HS-27A (cell line): Measurements from ENCODE around the gene CDPF1.

Experiments
- DNase-seq: peaks from one replicate; pipeline ENCODE4 v3.0.0-alpha.2; 2012; ENCODE audit warnings: low read depth, missing footprints

Gene CDPF1

GRCh38 chr22:46256358-46256958 lies 6.4 kb upstream of the CDPF1 start:
- DNase-seq, result no peak

- no peak for DNase-seq
These were observed 1.8 kb upstream of the CDPF1 start for GRCh38 chr22:46251816-46252380.

- no peak for DNase-seq
These were observed 1.2 kb upstream of the CDPF1 start for GRCh38 chr22:46251266-46251665.

- no peak for DNase-seq
These were observed 661 bp upstream of the CDPF1 start for GRCh38 chr22:46250783-46251125.

GRCh38 chr22:46247443-46247975 lies 2.6 kb downstream of the CDPF1 start:
- no peak for DNase-seq

- no peak for DNase-seq
These were observed 3.9 kb downstream of the CDPF1 start for GRCh38 chr22:46246178-46246577.

GRCh38 chr22:46245511-46245910 lies 4.6 kb downstream of the CDPF1 start:
- no peak for DNase-seq

GRCh38 chr22:46244771-46245170 lies 5.3 kb downstream of the CDPF1 start:
- no peak for DNase-seq

GRCh38 chr22:46242076-46242475 lies 8.0 kb downstream of the CDPF1 start:
- no peak for DNase-seq

- DNase-seq, result no peak
These were observed 8.6 kb downstream of the CDPF1 start for GRCh38 chr22:46241396-46242007.

- DNase-seq, result no peak
These were observed 9.2 kb downstream of the CDPF1 start for GRCh38 chr22:46240907-46241306.

GRCh38 chr22:46240506-46240905 lies 9.6 kb downstream of the CDPF1 start:
- no peak for DNase-seq

- no peak for DNase-seq
These were observed 10.0 kb downstream of the CDPF1 start for GRCh38 chr22:46240073-46240472.

GRCh38 chr22:46239261-46240048 lies 10.6 kb downstream of the CDPF1 start:
- no peak for DNase-seq

GRCh38 chr22:46238541-46238940 lies 11.6 kb downstream of the CDPF1 start:
- no peak for DNase-seq

GRCh38 chr22:46237453-46238124 lies 12.5 kb downstream of the CDPF1 start:
- DNase-seq, result no peak

- no peak for DNase-seq
These were observed 15.1 kb downstream of the CDPF1 start for GRCh38 chr22:46234969-46235368.

- no peak for DNase-seq
These were observed 16.9 kb downstream of the CDPF1 start for GRCh38 chr22:46233231-46233630.

GRCh38 chr22:46230262-46230901 lies 19.7 kb downstream of the CDPF1 start:
- no peak for DNase-seq

- no peak for DNase-seq
These were observed 20.4 kb downstream of the CDPF1 start for GRCh38 chr22:46229701-46230100.

GRCh38 chr22:46226577-46226976 lies 23.5 kb downstream of the CDPF1 start:
- DNase-seq, result no peak

GRCh38 chr22:46225631-46226030 lies 24.5 kb downstream of the CDPF1 start:
- no peak for DNase-seq
